Epithelial cell of esophagus (primary cell): ENCODE measurements around the gene DPP6.

ENCODE experiments used
- DNase-seq: peaks from one replicate; pipeline ENCODE4 v3.0.0; 2010; ENCODE audit warnings: low read depth
- H3K4me3 ChIP-seq: 2 replicates; pipeline ENCODE4 v1.5.1; 2011; ENCODE audit warnings: mild to moderate bottlenecking, low read length, control low read depth
- TF ChIP-seq, protein P1 (sequence below): IDR thresholded peaks from 2 replicates; pipeline ENCODE4 v1.5.1; 2011; ENCODE audit warnings: low read depth, mild to moderate bottlenecking, low read length, control low read depth, inconsistent platforms; ENCODE audit not compliant: insufficient read depth; ENCODE audit errors: missing control alignments

The DPP6 gene

DNA sequence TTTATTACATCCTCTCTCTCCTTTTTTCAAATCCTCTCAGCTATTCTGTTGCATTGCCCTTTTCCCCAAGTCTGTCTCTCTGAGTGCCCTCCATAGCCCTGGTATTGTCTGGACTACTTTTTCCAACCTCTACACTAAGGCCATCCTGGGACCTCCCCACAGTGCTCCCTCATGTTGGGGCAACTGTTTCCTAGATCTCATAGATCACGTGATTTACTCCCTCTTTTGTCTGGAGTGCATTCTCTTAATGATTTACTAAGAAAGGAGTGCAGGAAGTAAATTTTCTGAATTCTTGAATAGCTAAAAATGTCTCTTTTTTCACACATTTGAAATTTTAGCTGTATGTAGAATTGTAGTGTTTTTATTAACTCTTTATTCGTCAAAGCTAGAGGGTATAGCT, 733.7 kb downstream of the DPP6 start:
- TF ChIP-seq, protein P1, sequence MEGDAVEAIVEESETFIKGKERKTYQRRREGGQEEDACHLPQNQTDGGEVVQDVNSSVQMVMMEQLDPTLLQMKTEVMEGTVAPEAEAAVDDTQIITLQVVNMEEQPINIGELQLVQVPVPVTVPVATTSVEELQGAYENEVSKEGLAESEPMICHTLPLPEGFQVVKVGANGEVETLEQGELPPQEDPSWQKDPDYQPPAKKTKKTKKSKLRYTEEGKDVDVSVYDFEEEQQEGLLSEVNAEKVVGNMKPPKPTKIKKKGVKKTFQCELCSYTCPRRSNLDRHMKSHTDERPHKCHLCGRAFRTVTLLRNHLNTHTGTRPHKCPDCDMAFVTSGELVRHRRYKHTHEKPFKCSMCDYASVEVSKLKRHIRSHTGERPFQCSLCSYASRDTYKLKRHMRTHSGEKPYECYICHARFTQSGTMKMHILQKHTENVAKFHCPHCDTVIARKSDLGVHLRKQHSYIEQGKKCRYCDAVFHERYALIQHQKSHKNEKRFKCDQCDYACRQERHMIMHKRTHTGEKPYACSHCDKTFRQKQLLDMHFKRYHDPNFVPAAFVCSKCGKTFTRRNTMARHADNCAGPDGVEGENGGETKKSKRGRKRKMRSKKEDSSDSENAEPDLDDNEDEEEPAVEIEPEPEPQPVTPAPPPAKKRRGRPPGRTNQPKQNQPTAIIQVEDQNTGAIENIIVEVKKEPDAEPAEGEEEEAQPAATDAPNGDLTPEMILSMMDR: no peak
- H3K4me3 ChIP-seq: no peak overlapping the region
- no peak for DNase-seq

DNA sequence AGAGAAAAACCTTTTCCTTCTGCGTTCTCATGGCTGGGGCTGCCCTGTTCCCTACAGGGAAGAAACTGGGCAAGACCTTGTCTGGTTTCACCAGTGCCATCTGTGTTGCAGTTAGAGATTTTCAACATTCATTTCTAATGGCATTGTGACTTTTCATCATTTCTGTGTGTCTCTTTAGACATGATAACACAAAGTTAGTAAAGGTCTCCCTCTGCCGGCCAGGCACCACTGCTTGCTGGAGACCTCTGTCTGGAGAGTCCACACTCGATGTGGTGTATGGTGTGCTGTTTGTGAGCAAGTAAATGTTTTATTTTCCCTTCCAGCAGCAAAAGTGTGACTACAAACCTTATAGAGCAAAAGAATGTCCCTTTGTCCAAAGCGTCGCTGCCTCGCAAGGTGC, 737.2 kb downstream of the DPP6 start:
- TF ChIP-seq, protein P1: no peak
- DNase-seq: no peak
- H3K4me3 ChIP-seq: no peak overlapping the region

DNA sequence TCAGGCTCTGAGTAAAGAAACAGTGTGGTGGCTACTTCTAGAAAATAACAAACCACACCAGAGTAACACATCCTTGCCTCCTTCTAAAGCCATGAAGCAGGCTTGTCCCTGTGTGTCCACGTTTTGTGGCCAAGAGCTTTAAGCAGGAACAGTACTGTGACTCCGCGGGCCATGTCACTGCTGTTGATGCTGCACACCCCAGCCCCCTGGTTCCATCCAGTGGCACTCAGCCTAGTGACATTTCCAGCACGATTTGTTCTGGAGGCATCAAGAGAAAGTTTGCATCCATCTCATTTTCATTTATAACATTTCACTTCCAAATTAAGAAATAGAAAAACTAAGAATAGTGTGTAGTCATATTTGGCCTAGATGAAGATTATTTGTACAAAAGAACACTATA, 739.4 kb downstream of the DPP6 start:
- TF ChIP-seq, protein P1: no peak
- no peak for DNase-seq
- no peak overlapping the region for H3K4me3 ChIP-seq

DNA sequence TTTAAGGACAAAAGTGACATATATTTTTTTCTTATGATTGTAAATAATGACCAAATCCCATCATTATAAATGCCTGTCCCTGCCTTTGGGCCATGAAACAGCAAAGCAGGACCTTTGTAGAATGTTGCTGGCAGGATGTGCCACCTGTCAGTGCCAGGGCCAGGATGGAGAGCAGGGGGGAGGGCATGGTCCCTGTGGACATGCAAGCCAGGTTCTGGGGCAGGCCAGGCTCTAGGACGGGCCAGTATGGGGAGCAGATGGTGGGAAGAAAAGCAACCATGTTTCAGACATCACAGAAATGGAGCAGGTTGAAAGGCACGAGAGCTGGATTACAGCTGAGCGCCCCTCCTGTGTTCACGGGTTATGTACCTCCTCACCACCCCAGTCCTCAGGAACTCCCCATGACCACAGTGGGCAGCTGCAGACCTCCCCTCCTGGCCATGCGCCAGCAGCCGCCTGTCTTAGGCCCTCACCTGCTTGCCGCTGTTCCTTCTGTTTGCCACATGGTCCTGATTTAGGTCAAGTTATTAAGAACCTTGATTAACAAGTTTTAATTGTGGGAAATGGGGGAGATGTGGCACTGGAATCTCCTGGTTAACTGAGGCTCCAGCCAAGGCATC, 740.3 kb downstream of the DPP6 start:
- TF ChIP-seq, protein P1: no peak
- no peak overlapping the region for H3K4me3 ChIP-seq
- DNase-seq: no peak

DNA sequence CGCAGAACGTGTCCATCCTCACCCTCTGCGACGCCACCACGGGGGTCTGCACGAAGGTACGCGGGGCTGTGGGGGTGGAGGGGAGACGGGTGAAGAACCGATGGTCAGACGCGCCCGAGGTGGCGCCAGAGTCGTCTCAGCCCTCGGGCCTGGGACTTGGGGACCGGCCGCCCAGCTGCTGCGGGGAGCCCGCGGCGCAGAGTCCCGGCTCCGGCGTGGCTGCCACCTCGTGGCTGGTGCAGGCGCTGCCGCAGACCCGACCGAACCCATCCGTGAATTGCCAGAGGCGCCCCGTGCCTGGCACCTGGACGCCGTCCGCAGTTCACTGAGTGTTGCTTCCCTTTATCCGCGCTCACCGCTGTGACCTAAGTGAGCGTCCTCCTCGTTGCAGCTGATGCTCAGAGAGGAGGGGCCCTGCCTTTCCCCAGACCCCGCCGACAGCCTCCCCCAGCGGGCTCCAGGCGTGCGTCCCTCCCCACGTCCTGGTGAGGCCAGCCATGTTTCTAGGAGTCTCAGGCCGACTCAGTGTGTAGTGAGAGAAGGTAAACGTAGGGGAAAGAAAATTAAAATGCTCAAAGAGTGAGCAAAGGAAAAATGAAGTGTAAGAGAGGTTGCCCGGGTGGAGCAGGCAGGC, 742.1 kb downstream of the DPP6 start:
- no peak for DNase-seq
- H3K4me3 ChIP-seq: no peak overlapping the region
- TF ChIP-seq, protein P1: no peak

DNA sequence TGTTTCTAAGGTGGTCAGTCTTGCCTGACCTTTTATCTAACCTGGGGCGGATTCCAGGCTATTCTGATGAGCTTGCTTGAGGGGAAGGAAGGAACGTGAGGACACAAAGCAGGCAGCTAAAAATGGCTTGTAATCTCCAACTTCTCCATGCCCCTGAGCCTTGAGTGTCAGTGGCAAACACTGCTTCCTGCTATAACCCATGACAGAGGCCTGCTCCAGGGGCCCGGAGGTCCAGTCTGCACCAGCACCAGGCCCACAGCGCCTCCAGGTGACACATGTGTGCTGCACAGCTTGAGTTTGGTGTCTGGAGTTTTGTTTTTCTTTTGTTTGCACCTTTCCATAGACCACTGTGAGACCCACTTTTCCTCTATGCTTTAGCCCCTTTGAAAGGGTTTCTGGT, 742.8 kb downstream of the DPP6 start:
- no peak for DNase-seq
- H3K4me3 ChIP-seq: no peak overlapping the region
- TF ChIP-seq, protein P1: no peak

DNA sequence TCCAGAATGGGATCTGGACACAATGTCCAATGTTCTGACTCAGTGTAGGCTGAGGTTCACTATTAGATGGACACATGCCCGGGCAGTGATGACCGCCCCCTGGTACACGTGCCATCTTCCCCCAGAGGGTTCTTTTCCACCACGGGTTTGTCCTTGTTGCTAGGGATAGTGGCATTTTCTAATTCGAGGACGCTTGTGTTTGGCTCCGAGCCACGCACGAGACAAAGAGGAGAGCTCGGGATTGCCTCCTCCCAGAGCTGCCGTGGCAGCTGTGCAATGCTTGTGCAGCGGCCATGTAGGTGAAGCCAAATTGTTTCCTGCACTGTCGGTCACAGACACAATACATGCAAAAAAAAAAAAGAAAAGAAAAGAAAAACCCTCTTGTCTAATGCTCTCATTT, 743.2 kb downstream of the DPP6 start:
- no peak overlapping the region for H3K4me3 ChIP-seq
- TF ChIP-seq, protein P1: no peak
- no peak for DNase-seq
